HG03571 (cell line): Measurements from ENCODE around the gene HERPUD2.
"Not testable (repeated sequence)": the region's sequence is repeated elsewhere in the genome, so short reads cannot be mapped to it uniquely, and the experiment has no call there.

Experiments
- ATAC-seq: cut with Tn5 transposase; IDR thresholded peaks from one replicate; pipeline ENCODE4 v1.9.1; 2021; ENCODE audit not compliant: unreplicated experiment

Gene HERPUD2

DNA sequence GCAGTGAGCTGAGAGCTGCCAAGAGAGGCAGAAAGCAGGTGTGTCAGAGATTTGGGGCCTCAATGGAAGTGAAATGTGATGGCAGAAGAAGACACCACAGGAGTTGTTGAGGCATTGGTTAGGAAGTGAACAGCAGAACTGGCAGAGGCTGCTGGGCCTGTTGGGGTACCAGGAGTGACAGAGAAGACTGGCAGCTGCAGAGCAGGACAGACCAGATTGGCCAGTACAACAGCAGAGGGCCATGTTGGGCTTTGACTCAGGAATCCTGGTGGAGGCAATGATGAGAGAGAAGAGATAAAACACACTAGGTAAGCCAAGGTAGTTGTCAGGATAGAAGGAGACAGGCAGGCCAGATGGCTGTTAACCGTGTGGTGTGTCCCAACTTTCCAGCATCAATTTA lies 19.9 kb upstream of the HERPUD2 start:
- ATAC-seq = no peak

DNA sequence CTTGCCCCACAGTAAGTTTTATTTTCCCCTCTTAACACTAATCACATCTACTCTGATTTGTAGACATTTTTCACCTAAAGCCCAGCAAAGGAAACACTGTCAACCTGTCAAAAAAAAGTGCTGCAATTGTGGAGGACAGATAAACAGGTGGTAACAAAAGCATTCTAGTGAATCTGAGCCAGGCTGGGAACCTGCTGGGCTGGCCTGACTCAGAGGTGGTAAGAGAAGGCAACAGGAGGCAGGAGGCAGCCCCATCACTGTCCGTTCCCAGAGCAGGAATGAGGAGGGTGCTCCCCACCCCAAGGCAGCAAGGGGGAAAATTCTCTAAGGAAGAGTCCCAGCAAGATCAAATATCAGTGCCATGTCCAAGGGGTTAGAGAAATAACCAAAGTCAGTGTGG lies 19.5 kb upstream of the HERPUD2 start:
- ATAC-seq = no peak

DNA sequence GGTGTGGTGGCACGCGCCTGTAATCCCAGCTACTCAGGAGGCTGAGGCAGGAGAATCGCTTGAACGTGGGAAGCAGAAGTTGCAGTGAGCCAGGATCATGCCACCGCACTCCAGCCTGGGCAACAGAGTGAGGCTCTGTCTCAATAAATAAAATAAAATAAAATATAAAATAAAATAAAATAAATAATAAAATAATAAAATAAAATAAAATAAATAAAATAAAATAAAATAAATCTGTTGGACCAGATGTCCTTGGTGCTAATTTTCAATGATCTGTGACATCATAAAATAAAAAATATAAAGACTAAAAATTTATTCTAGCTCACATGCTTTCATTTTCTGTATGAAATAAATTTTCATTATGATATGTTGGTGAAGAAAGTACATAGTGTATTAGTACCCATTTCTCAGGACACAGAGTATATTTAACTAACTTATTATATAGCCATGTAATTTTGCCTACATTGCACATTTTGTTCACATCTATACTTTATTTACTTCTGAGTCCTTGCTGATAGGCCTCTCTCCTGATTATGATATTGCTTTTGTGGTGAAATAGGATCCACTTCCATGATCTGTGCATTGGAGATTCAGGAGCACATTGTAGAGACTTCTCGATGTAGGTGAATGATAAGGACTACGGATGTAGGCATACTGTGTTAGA lies 17.8 kb upstream of the HERPUD2 start:
- no peak for ATAC-seq

DNA sequence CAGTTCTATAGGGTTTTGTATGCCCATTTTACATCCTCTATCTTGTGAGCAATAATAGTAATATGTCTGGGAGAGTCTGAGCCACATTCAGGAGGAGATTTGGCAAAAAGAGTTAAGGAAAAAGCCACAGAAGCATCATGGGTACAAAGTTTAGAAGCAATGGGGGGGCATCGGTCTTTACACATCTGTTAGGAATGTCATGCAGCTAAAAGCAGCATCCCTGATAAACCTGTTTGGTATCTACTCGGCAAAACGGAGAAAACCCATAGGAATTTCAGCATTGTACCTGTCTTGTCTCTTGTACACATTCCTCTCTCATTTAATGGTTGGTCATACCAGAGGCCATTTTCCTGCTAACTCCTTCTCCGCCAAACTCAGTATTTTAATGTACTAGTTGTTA lies 12.5 kb upstream of the HERPUD2 start:
- ATAC-seq = no peak

DNA sequence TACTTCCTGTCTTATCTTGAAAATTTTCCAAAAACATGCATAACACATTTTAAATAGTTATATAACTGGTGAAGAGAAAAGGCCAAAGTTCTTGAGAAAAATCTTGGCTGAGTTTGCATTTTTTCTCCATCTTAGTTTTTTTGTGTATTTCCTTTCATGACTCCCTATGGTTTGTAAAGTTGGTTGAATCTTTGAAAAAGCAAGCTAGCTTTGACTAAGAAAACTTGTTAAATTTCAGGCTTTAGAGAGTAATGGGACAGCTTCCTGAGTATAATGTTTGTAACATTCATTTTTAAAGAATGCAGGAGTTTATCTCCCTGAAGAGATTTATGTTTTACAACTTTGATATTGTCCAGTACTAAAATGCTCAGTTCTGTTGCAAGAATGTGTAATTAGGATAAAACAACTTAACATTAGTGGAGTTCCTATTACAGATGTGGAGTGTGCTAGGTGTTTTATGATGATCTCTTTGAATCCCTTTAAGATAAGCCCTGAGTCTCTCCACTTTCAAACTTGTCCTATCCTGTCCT lies 11.1 kb upstream of the HERPUD2 start:
- ATAC-seq = no peak

GRCh38 chr7:35704261-35704660 lies 9.3 kb upstream of the HERPUD2 start:
- no peak for ATAC-seq

DNA sequence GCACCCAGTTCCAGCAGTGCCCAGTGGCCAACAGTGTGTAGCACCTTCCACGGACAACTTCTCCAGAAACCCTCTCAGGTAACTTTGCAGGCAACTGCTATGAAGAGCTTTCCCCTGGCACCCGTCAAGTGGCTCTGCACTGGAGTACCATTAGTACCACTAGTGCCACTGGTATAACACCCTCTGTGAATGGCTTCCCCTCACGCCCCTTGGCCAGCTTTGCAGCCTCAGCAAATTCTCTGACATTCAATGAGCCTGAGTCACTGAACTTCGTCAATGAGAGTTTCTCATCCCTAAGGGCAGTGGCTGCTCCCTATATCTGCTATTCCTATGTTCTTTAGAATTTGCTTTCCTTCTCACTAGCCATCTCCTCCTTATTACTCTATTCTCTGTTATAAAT lies 7.6 kb upstream of the HERPUD2 start:
- ATAC-seq = no peak

GRCh38 chr7:35701287-35701900 lies 6.5 kb upstream of the HERPUD2 start:
- peak; percentile 49 for ATAC-seq

- ATAC-seq = no peak
These were observed 5.9 kb upstream of the HERPUD2 start for GRCh38 chr7:35700865-35701264.

DNA sequence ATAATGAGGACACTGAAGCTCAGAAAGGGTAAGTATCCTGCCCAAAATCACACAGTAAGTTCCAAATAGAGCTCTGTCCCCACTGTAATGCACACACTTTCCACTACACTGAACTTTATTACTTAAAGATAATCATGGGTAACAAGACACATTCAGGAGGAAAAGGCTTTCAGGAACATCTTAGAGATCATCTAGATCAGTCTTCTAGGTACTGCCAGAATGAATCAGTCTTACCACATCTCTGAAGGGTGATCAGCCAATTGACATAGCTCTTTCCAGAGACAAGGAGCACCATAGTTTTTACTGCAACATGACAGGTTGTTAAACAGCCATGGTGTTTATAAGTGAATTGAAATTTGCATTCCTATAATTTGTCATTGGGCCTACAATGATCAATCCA lies 5.4 kb upstream of the HERPUD2 start:
- no peak for ATAC-seq

- no peak for ATAC-seq
These were observed 4.9 kb upstream of the HERPUD2 start for GRCh38 chr7:35699796-35700305.

GRCh38 chr7:35698382-35698781 lies 3.4 kb upstream of the HERPUD2 start:
- ATAC-seq = not testable (repeated sequence)

GRCh38 chr7:35697414-35698175 lies 2.7 kb upstream of the HERPUD2 start:
- ATAC-seq = no peak

GRCh38 chr7:35695987-35696386 lies 1.1 kb upstream of the HERPUD2 start:
- no peak for ATAC-seq

DNA sequence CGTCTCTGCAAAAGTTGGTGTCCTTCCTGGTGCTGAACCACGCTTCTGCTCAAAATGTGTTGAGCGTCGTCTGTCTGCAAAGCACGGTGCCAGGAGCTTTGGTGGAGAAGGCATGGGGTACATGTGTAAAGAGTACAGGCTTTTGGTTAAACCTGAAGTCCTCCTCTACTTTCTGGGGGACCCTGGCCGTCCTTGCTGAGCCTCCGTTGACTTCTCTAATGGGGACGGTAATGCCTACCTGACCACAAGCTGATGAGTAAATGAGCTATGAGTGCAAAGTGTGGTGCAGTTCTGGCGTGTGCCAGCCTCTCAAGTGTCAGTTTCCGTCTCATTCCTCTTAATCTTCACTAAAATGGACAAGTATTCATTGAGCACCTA lies 527 bp upstream of the HERPUD2 start:
- no peak for ATAC-seq

GRCh38 chr7:35694161-35694783 lies 663 bp downstream of the HERPUD2 start:
- ATAC-seq = peak; percentile 14

GRCh38 chr7:35691827-35692307 lies 3.1 kb downstream of the HERPUD2 start:
- ATAC-seq = no peak

- no peak for ATAC-seq
These were observed 3.6 kb downstream of the HERPUD2 start for GRCh38 chr7:35691366-35691765.

DNA sequence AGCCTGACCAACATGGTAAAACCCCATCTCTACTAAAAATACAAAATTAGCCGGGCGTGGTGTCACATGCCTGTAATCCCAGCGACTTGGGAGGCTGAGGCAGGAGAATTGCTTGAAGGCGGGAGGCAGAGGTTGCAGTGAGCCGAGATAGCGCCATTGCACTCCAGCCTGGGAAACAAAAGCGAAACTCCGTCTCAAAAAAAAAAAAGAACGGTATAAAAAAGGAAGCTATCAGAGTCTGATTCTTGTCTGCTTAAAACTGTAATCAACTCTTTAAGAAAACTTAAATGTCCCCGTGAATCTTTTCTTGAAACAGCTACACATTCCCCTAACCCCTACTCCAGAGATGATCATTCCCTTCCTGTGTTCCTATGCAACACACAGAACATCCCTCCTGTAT lies 4.3 kb downstream of the HERPUD2 start:
- ATAC-seq = not testable (repeated sequence)

- no peak for ATAC-seq
These were observed 9.2 kb downstream of the HERPUD2 start for GRCh38 chr7:35685781-35686180.
